HG02840 (cell line): ENCODE data around the gene FOXC2.

ENCODE experiments used
- ATAC-seq: cut with Tn5 transposase; IDR thresholded peaks from one replicate; pipeline ENCODE4 v1.9.1; 2021; ENCODE audit warnings: mild to moderate bottlenecking, moderate library complexity, moderate number of reproducible peaks; ENCODE audit not compliant: unreplicated experiment, low FRiP score

The FOXC2 gene

GRCh38 chr16:86554599-86554916 is 12.1 kb upstream of the FOXC2 start:
- no peak for ATAC-seq

GRCh38 chr16:86554917-86555703 is 11.5 kb upstream of the FOXC2 start, which contains the start of gene MTHFSD:
Gene MTHFSD, minus strand, starts transcription at chr16:86555235. Its CDS starts 51 bp downstream, at chr16:86555184.
- peak; percentile 79 for ATAC-seq

GRCh38 chr16:86555704-86556075 is 10.9 kb upstream of the FOXC2 start:
- no peak for ATAC-seq

GRCh38 chr16:86556576-86556975 is 10.1 kb upstream of the FOXC2 start:
- no peak for ATAC-seq

GRCh38 chr16:86557587-86557986 is 9.0 kb upstream of the FOXC2 start:
- ATAC-seq = no peak

GRCh38 chr16:86558355-86559193 is 8.1 kb upstream of the FOXC2 start:
- ATAC-seq = no peak

- no peak for ATAC-seq
These were observed 6.8 kb upstream of the FOXC2 start for GRCh38 chr16:86559802-86560305.

- ATAC-seq = no peak
These were observed 4.3 kb upstream of the FOXC2 start for GRCh38 chr16:86562356-86562755.

- ATAC-seq = no peak
These were observed 2.9 kb upstream of the FOXC2 start for GRCh38 chr16:86563469-86564345.

GRCh38 chr16:86565181-86565631 is 1.4 kb upstream of the FOXC2 start:
- ATAC-seq = no peak

GRCh38 chr16:86565644-86566511 is 751 bp upstream of the FOXC2 start:
- no peak for ATAC-seq

- no peak for ATAC-seq
These were observed 504 bp downstream of the FOXC2 start for GRCh38 chr16:86566966-86567700.

- no peak for ATAC-seq
These were observed 1.3 kb downstream of the FOXC2 start for GRCh38 chr16:86567701-86568581.

- ATAC-seq = no peak
These were observed 2.3 kb downstream of the FOXC2 start for GRCh38 chr16:86568677-86569623.

GRCh38 chr16:86569701-86570447 is 3.2 kb downstream of the FOXC2 start:
- no peak for ATAC-seq
